ENCODE results near the gene PRSS56. TPM values are rescaled to one million over a fixed set of nuclear protein-coding genes. Genes with fewer than 3 reads are reported as not detected.

The PRSS56 gene
- total RNA-seq, 3 donors from 2014 or later: not detected

- intact Hi-C loops (cut with DNase I; ENCODE audit: low total_unique reads): no loop called here
- Histone ChIP-seq H3K27me3 (peaks cover 0 to 11% of the 10 kb centered on the region in 2 donors), H3K4me1 (peaks cover 0 to 6% of the 10 kb centered on the region in 2 donors), H3K4me3 (no peak overlapping the region), H3K27ac (no peak overlapping the region), H3K9me3 (no peaks in the 10 kb centered on the region), H3K36me3 (no peaks in the 10 kb centered on the region)
- no peak for DNase-seq (ENCODE audit: low spot score in 2 of 2)
- no peak for TF ChIP-seq CTCF (IDR thresholded peaks at IDR 0.05)
- TF ChIP-seq POLR2AphosphoS5 (IDR thresholded peaks at IDR 0.05): no peak
- TF ChIP-seq POLR2A (IDR thresholded peaks at IDR 0.05): no peak
These were observed 18.8 kb upstream of the PRSS56 start for GRCh38 chr2:232501331-232501771.

- intact Hi-C loops (cut with DNase I; ENCODE audit: low total_unique reads): no loop called here
- no peak overlapping the region for H3K27ac ChIP-seq
- peaks cover 0 to 11% of the 10 kb centered on the region in 2 donors for H3K27me3 ChIP-seq
- DNase-seq (ENCODE audit: low spot score in 2 of 2): no peak
- TF ChIP-seq POLR2A (IDR thresholded peaks at IDR 0.05) (no peak), POLR2AphosphoS5 (IDR thresholded peaks at IDR 0.05) (no peak), CTCF (IDR thresholded peaks at IDR 0.05) (no peak)
- H3K4me1 ChIP-seq: peaks cover 0 to 6% of the 10 kb centered on the region in 2 donors
- H3K36me3 ChIP-seq: no peaks in the 10 kb centered on the region
- no peak overlapping the region for H3K4me3 ChIP-seq
- no peaks in the 10 kb centered on the region for H3K9me3 ChIP-seq
These were observed 18.3 kb upstream of the PRSS56 start for GRCh38 chr2:232501794-232502390.

GRCh38 chr2:232502511-232502910, 17.7 kb upstream of the PRSS56 start:
- H3K27ac ChIP-seq: no peak overlapping the region
- H3K4me1 ChIP-seq: peaks cover 0 to 6% of the 10 kb centered on the region in 2 donors
- peaks cover 0 to 11% of the 10 kb centered on the region in 2 donors for H3K27me3 ChIP-seq
- TF ChIP-seq POLR2A (IDR thresholded peaks at IDR 0.05): no peak
- TF ChIP-seq CTCF (IDR thresholded peaks at IDR 0.05): no peak
- TF ChIP-seq POLR2AphosphoS5 (IDR thresholded peaks at IDR 0.05): no peak
- H3K9me3 ChIP-seq: no peaks in the 10 kb centered on the region
- intact Hi-C loops (cut with DNase I; ENCODE audit: low total_unique reads): no loop called here
- H3K4me3 ChIP-seq: peak overlapping the region; percentile 28 to 68 (median 56)
- DNase-seq (ENCODE audit: low spot score in 2 of 2): no peak
- no peaks in the 10 kb centered on the region for H3K36me3 ChIP-seq

GRCh38 chr2:232502911-232503808, 17.0 kb upstream of the PRSS56 start:
- TF ChIP-seq POLR2AphosphoS5 (IDR thresholded peaks at IDR 0.05) (no peak), CTCF (IDR thresholded peaks at IDR 0.05) (no peak), POLR2A (IDR thresholded peaks at IDR 0.05) (no peak)
- Histone ChIP-seq H3K4me1 (peaks cover 0 to 6% of the 10 kb centered on the region in 2 donors), H3K27ac (no peak overlapping the region), H3K36me3 (no peaks in the 10 kb centered on the region), H3K4me3 (peak overlapping the region; percentile 28 to 68 (median 56)), H3K27me3 (peaks cover 0 to 11% of the 10 kb centered on the region in 2 donors), H3K9me3 (no peaks in the 10 kb centered on the region)
- DNase-seq (ENCODE audit: low spot score in 2 of 2): peak in 1 of 2 donors; percentile 18
- intact Hi-C loops (cut with DNase I; ENCODE audit: low total_unique reads): no loop called here

Measured in breast epithelium (tissue), 4 donors.